Smooth muscle cell (in vitro differentiated cells): ENCODE measurements around the gene METTL15. TPM values are rescaled to one million over a fixed set of nuclear protein-coding genes. Genes with fewer than 3 reads are reported as not detected.
"Not testable (repeated sequence)": the region's sequence is repeated elsewhere in the genome, so short reads cannot be mapped to it uniquely, and the experiment has no call there.

Experiments
- DNase-seq: peaks from one replicate; lab custom pipeline; 2025; ENCODE audit not compliant: unreplicated experiment; lab: John Stamatoyannopoulos, UW
- H2AFZ ChIP-seq: fragments of 200-600 bp; sonication (generic); 2 replicates; pipeline ENCODE4 v1.6.0; 2016; ENCODE audit warnings: antibody characterized with exemption, low read depth, mild to moderate bottlenecking
- H3F3A ChIP-seq: fragments of 200-600 bp; sonication (generic); 2 replicates; pipeline ENCODE4 v1.6.0; 2017; ENCODE audit warnings: antibody characterized with exemption, low read depth
- H3K27ac ChIP-seq: fragments of 200-600 bp; sonication (generic); 2 replicates; pipeline ENCODE4 v1.5.1; 2016; ENCODE audit warnings: low read depth, mild to moderate bottlenecking
- H3K27me3 ChIP-seq: fragments of 200-600 bp; sonication (generic); 2 replicates; pipeline ENCODE4 v1.6.1; 2016; ENCODE audit warnings: low read depth, mild to moderate bottlenecking
- H3K36me3 ChIP-seq: fragments of 200-600 bp; sonication (generic); 2 replicates; pipeline ENCODE4 v1.5.1; 2016; ENCODE audit warnings: low read depth
- H3K4me1 ChIP-seq: fragments of 200-600 bp; sonication (generic); 2 replicates; pipeline ENCODE4 v1.5.1; 2016; ENCODE audit warnings: low read depth
- H3K4me2 ChIP-seq: fragments of 200-600 bp; sonication (generic); 2 replicates; pipeline ENCODE4 v1.6.0; 2016; ENCODE audit warnings: mild to moderate bottlenecking
- H3K4me3 ChIP-seq: fragments of 200-600 bp; sonication (generic); 2 replicates; pipeline ENCODE4 v1.5.1; 2016; ENCODE audit warnings: mild to moderate bottlenecking
- H3K79me2 ChIP-seq: fragments of 200-600 bp; sonication (generic); 2 replicates; pipeline ENCODE4 v1.6.0; 2016; ENCODE audit warnings: low read depth, mild to moderate bottlenecking
- H3K9ac ChIP-seq: fragments of 200-600 bp; sonication (generic); 2 replicates; pipeline ENCODE4 v1.6.0; 2016; ENCODE audit warnings: low read depth
- H3K9me3 ChIP-seq: fragments of 200-600 bp; sonication (generic); replicated peaks from 2 replicates; pipeline ENCODE4 v1.5.1; 2016; ENCODE audit warnings: low read depth
- H4K20me1 ChIP-seq: fragments of 200-600 bp; sonication (generic); 2 replicates; pipeline ENCODE4 v1.6.0; 2016; ENCODE audit warnings: low read depth
- WGBS: methylation state at CpG from one replicate; pipeline ENCODE4 v1.1.7; 2016; ENCODE audit warnings: low lambda C conversion rate; 5-methylcytosine and 5-hydroxymethylcytosine counted together
- polyA plus RNA-seq: library from polyadenylated mRNA; unstranded; fragments of >200 nt; fragmentation: Nextera tagmentation; extraction: Ambion mirVana; gene quantifications from 2 replicates; pipeline ENCODE4 v1.2.1, GENCODE V29; 2016
- small RNA-seq: library from RNA; depleted of rRNA; stranded (forward); fragments of <200 nt; gene quantifications from one replicate; pipeline ENCODE3, GENCODE V24; 2014
- total RNA-seq: library from RNA; depleted of rRNA; stranded (reverse); fragments of >200 nt; gene quantifications from 2 replicates; pipeline ENCODE4 v1.2.3, GENCODE V29; 2014
- TF ChIP-seq, protein P1 (sequence below): fragments of 200-600 bp; sonication (generic); IDR thresholded peaks from 2 replicates; pipeline ENCODE4 v1.5.1; 2017; ENCODE audit warnings: borderline replicate concordance, mild to moderate bottlenecking, antibody characterized with exemption; ENCODE audit not compliant: insufficient read depth, poor library complexity, severe bottlenecking

The METTL15 gene
- total and polyA plus RNA-seq, 2 experiments from 2014 or later, result 8.1 to 26.1 TPM

DNA sequence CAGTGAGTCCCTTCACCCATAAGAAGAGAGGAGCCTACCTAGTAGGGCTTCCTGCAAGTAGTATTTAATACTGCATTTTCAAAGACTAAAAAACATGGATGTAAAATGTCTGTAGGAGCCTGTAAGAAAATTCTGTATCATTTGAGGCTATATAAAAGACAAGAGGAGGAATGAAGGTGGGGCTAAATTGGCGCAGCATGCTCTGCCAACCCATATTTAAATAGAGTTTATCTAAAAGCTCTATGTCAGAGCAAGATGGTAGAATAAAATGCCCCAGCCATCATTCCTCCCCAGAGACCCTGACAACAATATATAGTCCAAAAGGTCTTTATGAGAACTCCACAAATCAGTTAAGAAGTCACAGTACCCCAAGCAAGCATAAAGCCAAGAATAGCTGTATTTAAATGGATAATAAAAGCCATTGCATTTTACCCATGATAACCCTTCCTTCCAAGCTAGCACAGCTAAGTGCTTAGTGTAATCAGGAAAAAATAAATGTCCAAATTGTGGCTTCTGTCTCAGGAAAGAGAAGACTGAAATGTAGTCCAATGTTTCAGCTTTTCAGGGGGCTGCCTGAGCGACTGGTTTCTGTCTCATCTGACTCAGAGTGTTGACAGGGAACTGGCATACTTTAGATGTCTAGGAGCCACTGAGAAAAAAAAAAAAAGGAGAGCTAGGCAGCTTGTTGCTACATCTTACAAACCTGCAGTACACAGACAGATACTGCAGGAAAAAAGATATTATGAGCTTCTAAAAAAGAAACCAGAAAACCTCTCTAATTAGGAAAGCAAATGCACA lies 258.6 kb downstream of the METTL15 start:
- TF ChIP-seq, protein P1, sequence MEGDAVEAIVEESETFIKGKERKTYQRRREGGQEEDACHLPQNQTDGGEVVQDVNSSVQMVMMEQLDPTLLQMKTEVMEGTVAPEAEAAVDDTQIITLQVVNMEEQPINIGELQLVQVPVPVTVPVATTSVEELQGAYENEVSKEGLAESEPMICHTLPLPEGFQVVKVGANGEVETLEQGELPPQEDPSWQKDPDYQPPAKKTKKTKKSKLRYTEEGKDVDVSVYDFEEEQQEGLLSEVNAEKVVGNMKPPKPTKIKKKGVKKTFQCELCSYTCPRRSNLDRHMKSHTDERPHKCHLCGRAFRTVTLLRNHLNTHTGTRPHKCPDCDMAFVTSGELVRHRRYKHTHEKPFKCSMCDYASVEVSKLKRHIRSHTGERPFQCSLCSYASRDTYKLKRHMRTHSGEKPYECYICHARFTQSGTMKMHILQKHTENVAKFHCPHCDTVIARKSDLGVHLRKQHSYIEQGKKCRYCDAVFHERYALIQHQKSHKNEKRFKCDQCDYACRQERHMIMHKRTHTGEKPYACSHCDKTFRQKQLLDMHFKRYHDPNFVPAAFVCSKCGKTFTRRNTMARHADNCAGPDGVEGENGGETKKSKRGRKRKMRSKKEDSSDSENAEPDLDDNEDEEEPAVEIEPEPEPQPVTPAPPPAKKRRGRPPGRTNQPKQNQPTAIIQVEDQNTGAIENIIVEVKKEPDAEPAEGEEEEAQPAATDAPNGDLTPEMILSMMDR, result no peak
- WGBS, result 34% methylated on average over 2 of the region's 2 CpGs
- H3K4me2 ChIP-seq, result peak overlapping the region; percentile 26
- no peaks in the 10 kb centered on the region for H3K27me3 ChIP-seq
- peaks cover 6% of the 10 kb centered on the region for H3K9me3 ChIP-seq
- no peaks in the 10 kb centered on the region for H3K79me2 ChIP-seq
- H3K27ac ChIP-seq, result peak overlapping the region; percentile 50
- DNase-seq, result no peak
- peaks cover 8% of the 10 kb centered on the region for H3F3A ChIP-seq
- H3K4me1 ChIP-seq, result no peaks in the 10 kb centered on the region
- peaks cover 3% of the 10 kb centered on the region for H3K36me3 ChIP-seq
- H3K4me3 ChIP-seq, result no peak overlapping the region
- no peak overlapping the region for H2AFZ ChIP-seq
- H3K9ac ChIP-seq, result no peak overlapping the region
- H4K20me1 ChIP-seq, result no peaks in the 10 kb centered on the region

DNA sequence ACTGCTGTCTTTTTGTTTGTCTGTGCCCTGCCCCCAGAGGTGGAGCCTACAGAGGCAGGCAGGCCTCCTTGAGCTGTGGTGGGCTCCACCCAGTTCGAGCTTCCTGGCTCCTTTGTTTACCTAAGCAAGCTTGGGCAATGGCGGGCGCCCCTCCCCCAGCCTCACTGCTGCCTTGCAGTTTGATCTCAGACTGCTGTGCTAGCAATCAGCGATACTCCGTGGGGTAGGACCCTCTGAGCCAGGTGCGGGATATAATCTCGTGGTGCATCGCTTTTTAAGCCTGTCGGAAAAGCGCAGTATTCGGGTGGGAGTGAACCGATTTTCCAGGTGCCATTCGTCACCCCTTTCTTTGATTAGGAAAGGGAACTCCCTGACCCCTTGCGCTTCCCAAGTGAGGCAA lies 269.9 kb downstream of the METTL15 start:
- not testable (repeated sequence) for H3K27me3 ChIP-seq, H2AFZ ChIP-seq, H3K4me2 ChIP-seq, H3K9me3 ChIP-seq, H3K9ac ChIP-seq, H3F3A ChIP-seq, H4K20me1 ChIP-seq, H3K36me3 ChIP-seq, DNase-seq, H3K79me2 ChIP-seq, H3K27ac ChIP-seq, H3K4me1 ChIP-seq, H3K4me3 ChIP-seq
- 76% methylated on average over 14 of the region's 14 CpGs for WGBS

Small RNA genes lying within 50 kb of the gene (small RNA-seq; reads per million reads assigned to genes)
- gene AC023206.1, result not detected

Other genes with a start within 250 kb of the METTL15 start
- gene KIF18A, start 232 bp upstream of the METTL15 start, total RNA-seq, result 5.4 and 6.7 TPM in 2 replicates
- gene KIF18A, start 232 bp upstream of the METTL15 start, polyA plus RNA-seq, result 1.3 and 2.2 TPM in 2 replicates